COLO668 (cell line): ENCODE measurements around the gene DSN1.

ENCODE experiments used
- DNase-seq: peaks from one replicate; lab custom pipeline; 2025; ENCODE audit not compliant: unreplicated experiment; lab: John Stamatoyannopoulos, UW

DSN1 gene

DNA sequence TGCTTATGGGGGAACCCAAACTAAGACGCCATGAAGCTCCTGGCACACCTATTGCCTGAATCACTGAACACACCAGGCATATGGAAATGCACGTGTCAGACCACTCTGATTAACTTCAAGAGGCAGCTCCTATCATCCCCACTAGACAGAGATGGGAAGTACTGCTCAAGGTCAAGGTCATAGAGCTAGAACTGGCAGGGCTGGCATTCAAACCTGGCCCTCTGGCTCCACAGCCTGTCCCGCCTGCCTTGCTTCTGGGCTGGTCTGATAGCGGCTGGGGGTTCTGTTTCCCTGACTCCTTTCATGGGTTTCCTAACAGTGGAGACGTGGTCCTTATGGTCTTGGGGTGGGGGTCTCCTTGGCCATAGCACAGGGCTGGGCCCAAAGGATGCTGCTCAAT lies 22.6 kb upstream of the DSN1 start:
- DNase-seq: no peak

DNA sequence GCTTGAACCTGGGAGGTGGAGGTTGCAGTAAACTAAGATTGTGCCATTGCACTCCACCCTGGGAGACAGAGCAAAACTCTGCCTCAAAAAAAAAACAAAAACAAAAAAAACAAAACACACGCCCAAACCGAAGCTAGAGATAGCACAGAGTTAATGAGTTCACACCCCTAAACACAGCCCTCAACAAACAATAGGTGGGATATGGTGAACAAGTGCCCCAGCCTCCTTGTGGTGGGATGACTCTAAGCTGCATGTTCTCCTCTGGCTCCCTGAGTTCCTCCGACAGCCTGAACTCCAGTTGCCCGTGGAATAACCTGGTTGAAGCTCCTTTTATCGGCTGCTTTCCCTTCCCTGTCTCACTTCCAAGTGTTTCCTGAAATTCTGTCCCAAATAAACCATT lies 22.1 kb upstream of the DSN1 start:
- DNase-seq: no peak

DNA sequence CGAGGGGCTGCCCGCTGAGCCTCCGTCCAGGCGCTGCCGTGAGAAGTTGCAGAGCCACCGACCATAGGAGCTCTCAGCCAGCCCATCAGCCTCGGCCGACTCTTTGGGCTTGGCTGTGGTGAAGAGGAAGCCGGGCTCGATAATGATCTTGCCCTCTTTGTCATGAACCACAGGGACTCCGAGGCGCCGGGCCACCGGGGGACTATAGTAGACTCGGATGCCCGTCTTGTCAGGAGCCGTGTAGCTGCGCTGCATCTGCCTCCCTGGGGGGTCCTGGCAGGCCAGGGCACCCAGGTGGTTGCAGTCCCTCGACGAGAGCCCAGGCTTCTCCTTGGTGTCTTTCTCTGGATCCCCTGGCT lies 20.5 kb upstream of the DSN1 start:
- DNase-seq: no peak

DNA sequence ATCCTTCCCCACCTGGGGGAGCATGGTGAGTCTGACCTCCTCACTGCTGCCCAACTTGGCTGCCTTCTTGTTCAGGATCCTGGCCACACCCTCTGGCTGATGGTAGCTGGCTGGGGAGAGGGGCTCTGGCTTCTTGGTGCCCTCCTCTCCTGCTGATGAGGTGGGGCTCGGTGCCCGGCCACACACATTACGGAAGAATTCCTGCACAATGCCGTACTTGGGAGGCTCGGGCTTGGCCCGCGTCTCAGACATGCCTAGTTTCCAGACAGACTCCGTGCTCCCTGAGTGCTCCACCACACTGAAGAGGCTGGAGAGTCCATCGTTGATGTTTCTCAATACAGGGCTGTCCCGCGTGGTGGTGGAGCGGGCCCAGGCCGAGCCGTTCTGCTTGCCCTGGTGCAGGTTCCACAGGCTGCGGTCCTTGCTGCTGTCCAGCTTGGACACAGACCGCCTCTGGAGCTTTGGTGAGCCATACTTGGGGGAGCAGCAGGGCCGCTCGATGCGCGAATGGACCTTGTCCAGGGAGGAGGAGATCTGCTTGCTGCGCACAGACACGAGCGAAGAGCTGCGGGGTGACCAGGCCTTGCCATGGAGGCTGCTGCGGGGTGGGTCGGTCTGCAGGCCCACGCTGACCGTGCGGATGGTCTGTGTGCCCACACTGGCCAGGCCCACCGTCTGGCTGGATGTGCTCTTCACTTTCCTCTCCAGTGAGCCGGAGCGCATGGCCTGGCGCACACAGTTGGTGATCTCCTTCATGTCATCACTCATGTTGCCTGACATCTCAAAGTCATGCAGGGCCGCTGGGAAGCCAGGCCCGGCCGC lies 19.9 kb upstream of the DSN1 start:
- DNase-seq: no peak

DNA sequence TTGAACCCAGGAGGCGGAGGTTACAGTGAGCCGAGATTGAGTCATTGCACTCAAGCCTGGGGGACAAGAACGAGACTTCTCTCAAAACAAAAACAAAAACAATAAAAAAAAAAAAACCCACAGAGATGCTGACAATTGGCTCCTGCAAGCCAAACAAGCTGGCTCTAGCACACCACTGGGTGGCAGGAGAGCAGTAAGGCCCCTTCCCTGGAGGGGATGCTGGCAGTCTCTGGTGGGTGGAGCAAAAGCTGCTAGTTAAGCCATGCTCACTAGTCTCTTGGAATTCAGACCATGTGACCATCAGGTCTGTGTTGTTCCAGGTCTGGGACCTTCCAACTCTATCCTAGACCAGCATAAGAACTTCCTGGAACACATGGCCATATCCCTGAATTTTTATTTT lies 18.9 kb upstream of the DSN1 start:
- no peak for DNase-seq

DNA sequence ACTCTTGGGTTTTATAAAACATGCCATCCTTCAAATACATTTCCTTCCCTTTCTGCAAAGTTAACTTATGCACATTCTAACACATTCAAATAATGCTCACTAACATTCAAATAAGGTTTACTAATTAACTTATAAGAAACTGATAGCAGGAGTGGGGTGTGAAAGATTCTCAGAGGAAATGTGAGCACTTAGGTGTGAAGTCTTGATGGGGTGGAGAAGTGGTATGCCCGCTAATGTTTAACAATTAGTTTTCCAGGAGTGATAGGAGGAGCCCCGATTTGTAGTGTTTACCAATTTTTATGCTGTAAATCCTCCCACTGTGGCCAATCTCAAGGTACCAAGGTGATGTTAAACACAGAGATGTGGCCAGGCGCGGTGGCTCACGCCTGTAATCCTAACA lies 18.3 kb upstream of the DSN1 start:
- DNase-seq: no peak

DNA sequence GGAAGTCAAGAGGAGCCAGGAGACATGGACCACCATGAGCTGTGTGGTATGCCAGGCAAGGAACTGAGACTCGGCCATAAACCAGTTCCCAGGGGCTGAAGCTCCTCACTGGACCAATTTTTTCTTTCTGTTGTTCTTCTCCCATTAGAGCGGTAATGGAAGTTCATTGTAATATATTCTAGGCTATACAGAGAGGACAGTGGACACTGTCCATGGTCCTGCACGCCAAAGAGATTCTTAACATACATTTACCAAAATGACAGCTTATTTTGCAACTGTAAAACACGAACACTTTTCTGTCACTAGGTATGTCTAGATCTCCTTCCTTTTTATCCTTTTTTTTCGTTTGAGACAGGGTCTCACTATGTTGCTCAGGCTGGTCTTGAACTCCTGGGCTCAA lies 13.1 kb upstream of the DSN1 start:
- no peak for DNase-seq

DNA sequence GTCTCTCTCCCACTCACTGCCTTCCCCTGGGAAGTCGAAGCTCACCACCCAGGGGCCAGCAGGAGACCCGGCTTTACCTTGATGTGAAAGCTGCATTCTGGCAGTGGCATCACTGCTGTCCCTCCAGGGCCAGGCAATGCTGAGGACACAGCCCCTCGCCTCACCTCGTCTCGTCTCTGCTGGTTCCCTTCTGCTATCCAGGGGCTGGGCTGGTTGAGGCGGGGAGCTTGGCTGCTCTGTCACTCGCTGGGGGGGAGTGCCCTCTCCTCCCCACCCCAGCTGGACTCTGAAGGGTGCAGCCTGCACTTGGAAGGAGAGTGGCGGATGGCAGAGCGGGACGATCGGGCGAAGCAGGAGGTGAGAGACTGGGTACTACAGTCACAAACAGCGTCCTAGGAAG lies 12.7 kb upstream of the DSN1 start:
- DNase-seq: no peak

DNA sequence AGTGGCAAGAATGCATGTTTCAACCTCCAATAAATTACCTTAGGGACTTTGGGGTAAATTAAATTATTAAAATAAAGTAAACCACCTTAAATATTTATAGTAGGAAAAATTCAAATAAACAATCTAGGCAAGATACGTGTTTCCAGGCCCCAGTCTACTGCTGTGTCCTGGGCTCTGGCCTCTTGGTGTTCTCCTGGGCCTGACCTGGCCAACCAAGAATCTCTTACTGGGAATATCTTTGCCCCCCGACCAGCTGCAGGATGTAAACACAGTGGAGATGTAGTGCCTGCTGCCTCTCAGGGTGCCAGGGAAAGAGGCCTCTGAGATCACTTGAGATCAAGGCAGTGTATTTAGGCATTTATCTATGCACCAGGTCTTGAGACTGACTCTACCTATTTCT lies 11.7 kb upstream of the DSN1 start:
- no peak for DNase-seq

DNA sequence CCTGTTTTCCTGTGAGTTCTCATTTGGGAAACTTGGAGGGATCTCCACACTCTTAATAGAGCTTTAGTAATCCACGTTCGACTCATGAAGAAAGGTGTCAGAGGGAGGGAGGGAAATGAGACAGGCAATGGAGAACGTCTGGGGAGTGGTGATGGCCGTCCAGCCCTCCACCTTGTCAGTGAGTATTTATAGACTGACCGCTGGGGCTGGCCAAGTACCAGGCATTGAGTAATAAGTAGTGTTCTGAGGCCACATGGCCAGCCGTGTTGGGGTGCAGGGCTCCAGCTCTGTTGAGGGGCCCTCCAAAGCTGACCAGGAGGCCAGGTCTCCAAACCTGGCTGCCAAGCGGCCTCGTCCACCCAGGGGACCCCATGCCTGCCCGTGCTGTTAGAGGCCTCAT lies 11.3 kb upstream of the DSN1 start:
- DNase-seq: no peak

DNA sequence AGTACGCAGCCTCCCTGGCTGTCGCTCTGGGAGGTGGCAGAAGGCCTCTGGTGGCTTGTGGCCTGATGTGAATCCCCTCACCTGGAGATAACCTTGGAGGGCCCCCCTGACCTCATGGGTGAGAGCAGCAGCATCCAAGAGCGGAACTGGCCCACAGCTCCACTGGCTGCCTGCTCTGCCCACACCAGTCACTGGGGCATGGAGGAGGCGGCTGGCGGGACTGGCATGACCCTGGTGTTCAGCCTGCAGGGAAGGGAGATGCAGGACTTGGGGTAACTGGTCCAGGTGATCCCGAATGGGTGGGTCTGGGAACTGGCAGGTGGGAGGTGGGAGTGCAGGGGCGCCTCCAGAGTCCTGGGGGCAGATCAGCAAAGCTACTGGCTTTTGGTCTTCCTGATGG lies 10.6 kb upstream of the DSN1 start:
- no peak for DNase-seq

DNA sequence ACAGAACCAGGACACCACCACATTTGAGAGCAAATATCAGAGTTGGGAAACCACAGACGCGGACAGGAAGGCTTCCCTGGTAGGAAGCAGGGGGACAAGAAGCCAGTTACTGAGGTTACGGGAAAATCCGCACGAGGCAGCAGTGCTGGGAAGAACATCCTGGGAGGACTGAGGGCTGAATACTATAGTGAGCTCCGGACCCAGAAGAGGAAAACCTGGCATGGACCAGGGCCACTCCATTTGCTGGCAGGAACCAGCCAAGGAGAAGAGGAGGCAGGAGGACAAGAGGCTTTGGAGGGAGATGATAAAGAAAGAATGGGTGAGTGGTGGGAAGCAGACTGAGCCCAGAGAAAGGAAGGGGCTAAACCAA lies 6.1 kb upstream of the DSN1 start:
- no peak for DNase-seq

DNA sequence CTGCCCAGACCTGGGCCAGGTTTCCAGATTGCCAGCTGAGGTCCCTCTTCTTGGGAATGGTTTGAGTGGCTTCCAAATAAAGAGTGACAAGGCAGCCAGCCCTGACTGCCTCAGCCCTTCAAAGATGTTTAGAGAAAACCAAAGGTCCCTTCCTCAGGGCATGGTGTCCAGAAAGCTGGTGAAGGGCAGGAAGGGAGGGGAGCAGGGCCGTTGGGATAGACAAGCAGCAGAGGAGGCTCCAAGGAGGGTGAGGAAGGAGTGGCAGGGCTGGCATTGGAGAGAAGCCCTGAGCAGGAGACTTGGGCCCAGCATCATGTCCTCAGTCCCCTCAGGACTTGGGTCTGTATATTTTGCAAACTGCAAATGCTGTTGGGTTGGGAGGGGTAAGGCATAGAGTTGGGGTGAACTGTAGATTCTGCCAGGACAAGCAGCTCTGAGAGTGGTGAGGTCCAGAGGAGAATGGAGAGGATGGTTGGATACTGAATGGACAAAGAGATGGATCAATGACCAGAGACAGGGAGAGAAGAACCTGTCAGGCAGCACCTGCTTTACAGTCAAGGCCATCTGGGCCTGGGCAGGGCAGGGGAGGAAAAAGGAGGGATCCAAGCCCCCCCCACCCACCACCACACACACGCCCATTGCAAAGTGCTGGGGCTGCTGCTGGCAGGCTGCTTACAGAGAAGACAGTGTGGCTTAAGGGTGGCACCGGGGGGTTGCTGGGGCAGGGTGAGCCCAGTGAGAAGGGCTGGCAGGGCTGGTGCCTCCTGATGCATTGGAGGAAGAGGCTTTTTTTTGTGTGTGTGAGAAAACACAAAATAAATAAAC lies 5.5 kb upstream of the DSN1 start:
- no peak for DNase-seq

DNA sequence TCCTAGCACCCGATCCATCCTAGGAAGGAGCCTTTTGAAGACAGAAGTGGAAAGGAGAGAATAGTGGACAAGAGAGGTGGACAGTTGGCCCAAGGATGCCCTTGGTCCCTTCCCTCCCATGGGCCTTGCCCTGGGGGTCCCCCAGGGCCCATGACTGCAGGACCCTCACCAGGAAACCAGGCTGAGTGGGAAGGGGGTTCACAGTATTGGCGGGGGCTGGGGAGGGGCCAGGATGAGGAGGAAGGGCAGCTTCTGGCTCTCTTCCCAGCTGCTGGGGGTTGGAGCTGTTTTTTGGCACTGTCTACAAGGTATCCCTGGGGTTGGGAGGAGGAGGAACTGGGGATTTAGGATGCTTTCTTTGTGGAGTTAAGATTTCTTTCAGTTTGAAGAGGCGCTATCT lies 4.0 kb upstream of the DSN1 start:
- no peak for DNase-seq

DNA sequence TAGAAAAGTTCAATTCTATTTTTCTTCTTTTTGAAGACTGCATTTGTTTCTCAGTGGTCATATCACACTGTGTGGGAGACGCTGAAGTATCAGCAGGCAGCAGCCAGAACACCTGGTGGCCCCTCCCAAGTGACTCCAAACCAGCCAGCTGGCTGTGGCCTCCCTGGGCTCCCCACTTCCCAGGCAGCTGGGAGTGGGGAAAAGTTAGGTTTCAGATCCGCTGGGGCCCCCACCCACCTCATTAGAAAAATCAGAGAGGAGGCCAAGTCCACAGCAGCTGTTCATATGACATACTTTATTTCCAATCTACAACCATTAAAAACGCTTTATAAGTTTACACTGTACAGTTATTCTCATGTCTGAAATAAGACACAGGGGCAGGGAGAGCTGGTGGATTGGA lies 3.6 kb upstream of the DSN1 start:
- no peak for DNase-seq

DNA sequence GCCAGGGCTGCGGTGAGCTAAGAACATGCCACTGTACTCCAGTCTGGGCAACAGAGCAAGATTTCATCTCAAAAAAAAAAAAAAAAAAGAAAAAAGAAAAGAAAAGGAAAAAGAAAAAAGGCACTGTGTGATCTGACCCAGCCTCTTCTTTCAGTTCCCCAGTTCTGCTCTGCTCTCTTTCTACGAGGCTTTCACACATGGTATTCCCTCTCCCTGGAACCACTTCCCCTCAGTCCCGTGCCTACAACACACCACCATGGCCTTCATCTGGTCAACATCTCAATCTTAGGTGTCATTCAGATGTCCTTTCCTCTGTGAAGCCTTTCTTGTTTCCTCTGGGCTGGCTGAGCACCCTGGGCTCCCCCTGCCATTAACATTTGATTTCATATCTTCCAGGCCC lies 2.3 kb upstream of the DSN1 start:
- no peak for DNase-seq

DNA sequence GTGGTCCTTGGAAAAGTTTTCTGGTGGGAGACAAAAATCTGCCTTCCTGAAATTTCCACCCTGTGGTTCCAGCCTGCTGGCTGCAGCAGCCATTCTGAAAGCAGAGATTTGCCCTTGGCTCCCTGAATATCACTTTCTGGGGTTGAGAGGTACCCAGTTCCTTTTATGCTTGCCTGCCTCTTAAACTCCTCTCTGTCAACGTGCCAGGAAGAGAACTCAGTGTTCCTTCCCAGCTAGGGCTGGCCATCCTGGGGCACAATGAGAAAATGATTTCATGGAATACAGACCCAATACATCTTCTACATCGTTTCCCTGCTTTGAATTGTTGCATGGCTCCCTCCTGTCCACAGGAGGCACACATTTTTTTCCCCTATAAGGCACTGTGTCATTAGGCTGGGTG lies 1.6 kb upstream of the DSN1 start:
- DNase-seq: no peak

DNA sequence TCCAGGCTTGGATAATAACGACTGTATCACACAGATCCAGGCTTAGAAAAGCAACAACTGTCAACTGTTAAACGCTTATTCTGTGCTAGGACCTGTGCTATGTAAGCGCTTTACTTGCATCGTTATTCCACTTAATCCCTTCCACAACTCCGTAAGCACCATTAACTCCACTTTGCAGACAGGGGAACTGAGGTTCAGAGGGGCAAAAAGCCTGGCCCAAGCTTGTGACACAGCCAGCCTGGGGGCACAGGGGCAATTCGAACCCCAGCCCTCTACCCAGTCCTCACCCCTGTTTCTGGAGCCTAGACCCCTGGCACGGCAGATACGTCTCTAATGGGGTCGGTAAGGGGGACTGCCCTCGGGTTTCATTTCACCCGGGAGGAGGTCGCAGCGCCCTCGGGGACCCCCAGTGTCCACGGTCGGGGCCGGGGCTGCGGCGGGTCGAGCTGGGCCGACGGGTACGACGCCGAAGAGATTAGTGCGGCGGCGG lies 411 bp downstream of the DSN1 start:
- DNase-seq: no peak

DNA sequence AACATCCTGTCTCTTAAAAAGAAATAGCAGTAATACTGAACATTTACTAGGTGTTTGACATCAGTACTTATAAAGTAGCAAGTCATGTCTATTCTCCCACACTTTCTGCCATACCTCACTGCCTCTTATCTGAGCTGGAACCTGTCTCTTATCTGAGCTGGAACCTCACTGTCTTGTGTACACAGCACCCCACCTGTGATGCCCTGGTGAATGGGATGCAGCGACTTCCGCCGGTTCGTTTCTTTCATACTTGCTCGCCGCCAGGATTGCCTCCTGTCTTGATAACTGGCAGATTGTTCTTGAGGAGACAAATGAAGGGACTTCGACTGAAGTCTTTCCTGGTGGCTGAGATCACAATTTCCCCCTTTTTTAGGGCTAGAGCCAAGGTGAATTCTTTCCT lies 2.9 kb downstream of the DSN1 start:
- DNase-seq: no peak

DNA sequence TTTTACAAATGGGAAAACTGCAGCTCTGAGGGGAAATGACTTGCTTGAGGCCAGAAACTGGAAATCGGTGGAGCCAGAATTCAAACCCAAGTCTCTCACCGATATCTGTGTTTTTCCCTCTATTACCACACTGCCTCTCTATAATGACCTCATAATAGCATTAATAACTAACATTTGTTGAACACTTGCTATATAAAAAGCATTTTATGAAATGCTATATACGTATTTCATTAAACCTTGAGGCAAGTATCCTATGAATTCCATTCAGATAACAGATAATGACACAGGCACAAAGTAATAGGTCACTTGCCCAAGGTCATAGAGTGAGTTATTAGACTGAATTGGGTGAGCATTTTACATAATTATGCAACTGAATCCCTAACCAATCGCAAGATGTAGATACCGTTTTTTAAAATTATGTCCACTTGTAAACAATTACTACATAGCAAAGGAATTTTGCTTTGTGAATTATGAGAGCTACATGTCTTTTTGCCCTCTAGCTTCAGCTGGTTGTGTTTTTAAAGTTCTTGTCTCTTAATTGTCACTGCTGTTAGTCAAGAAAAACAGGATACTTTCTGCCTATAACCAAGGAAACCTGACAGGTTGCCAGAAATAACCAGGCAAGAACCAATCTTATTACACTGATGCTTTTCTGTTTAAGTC lies 4.7 kb downstream of the DSN1 start:
- DNase-seq: no peak

DNA sequence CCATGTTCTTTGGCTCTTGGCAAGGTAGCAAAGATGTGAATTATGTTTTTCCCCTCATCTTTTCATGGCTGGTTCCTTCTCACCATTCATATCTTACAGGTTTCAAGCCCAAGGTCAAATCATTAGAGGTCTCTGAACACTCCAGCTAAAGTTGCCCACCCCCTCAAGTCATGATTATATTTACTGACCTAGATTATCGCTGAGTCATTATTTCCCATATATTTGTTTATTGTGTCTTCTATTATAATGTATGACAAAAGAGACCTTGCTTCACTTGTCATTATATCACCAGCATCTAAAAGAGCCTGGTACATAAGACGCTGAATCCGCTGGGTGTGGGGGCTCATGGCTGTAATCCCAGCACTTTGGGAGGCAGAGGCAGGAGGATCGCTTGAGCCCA lies 12.4 kb downstream of the DSN1 start:
- no peak for DNase-seq

DNA sequence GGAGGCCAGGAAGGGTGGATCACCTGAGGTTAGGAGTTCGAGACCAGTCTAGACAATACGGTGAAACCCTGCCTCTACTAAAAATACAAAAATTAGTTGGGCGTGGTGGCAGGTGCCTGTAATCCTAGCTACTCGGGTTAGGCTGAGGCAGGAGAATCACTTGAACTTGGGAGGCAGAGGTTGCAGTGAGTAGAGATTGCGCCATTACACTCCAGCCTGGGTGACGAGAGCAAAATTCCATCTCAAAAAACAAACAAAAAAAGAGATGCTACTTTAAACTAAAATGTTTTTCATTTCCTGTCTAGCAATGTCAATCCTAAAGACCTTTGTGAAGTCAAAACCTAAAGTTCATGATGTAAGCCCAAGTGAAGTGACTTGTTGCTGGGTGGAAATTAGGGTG lies 12.9 kb downstream of the DSN1 start:
- DNase-seq: no peak
